ENCODE measurements around the gene PTPRN2. TPM values are rescaled to one million over a fixed set of nuclear protein-coding genes. Genes with fewer than 3 reads are reported as not detected.

Gene PTPRN2
- total and polyA plus RNA-seq, 9 of the 15 experiments (the other 6 are each of a cell fraction or from before 2014, with no cell fraction given) = not detected

GRCh38 chr7:157612664-157613561 lies 974.7 kb downstream of the PTPRN2 start:
- peaks cover 17% of the 10 kb centered on the region; the same call in 1 of the 2 replicates for H4K20me1 ChIP-seq (replicated peaks; ENCODE audit: control insufficient read depth, insufficient read depth, low read length)
- no peaks in the 10 kb centered on the region for H3K9me3 ChIP-seq (replicated peaks; ENCODE audit: control insufficient read depth, insufficient read depth, low read depth, low read length)
- WGBS (ENCODE audit: insufficient coverage, low coverage, missing lambda C conversion rate) = 24% methylated on average over 78 of the region's 79 CpGs
- peaks cover 80 to 97% of the 10 kb centered on the region in 2 experiments for H3K27me3 ChIP-seq (ENCODE audit: control insufficient read depth in 2 of 2, insufficient read depth in 2 of 2, low read length in 2 of 2)
- intact Hi-C loops (cut with micrococcal nuclease) (no loop called here), in situ Hi-C loops (cut with MboI) (no loop called here)
- no peak overlapping the region for H3K9ac ChIP-seq (ENCODE audit: insufficient read depth in 1 of 2, low read depth in 2 of 2, low read length in 2 of 2)
- ATAC-seq (peak; percentile 17; the same call in 1 of the 3 replicates), FAIRE-seq (no peak), DNase-seq (ENCODE audit: extremely low read depth in 1 of 4, low spot score in 3 of 4) (no peak)
- H3K4me2 ChIP-seq (ENCODE audit: insufficient read depth, low read length) = no peak overlapping the region
- H3K27ac ChIP-seq (ENCODE audit: extremely low read depth, low read depth, low read length) = no peak overlapping the region
- H3K9me1 ChIP-seq (ENCODE audit: control insufficient read depth, insufficient read depth, low read length) = no peaks in the 10 kb centered on the region
- H2AFZ ChIP-seq (ENCODE audit: low read depth, low read length) = peak overlapping the region; percentile 17; the same call in 1 of the 2 replicates
- CTCF ChIA-PET (ENCODE audit: low intra/inter-chr PET ratio) = no interaction called here
- H3K36me3 ChIP-seq (ENCODE audit: control insufficient read depth, insufficient read depth, low read length) = no peaks in the 10 kb centered on the region
- no peak overlapping the region for H3K4me3 ChIP-seq
- peaks cover 0 to 26% of the 10 kb centered on the region in 2 experiments; a peak in 1 of 5 replicates for H3K4me1 ChIP-seq (replicated peaks in 1 of 2; ENCODE audit: control insufficient read depth in 2 of 2, insufficient read depth in 2 of 2, low read length in 2 of 2)
- H3K79me2 ChIP-seq (ENCODE audit: control insufficient read depth, insufficient read depth, low read length) = no peaks in the 10 kb centered on the region
- POLR2A ChIA-PET = interaction anchor here (0.6 to 1.6 kb wide), 3 partner anchors 11 to 107 kb away, joined by 3 to 5 read pairs (median 4); no protein-coding TSS in a partner anchor
- no TSS peak for BruUV-seq (replicated peaks)
- peak in 1 of 2 experiments; percentile 27 for TF ChIP-seq E2F6 (IDR thresholded peaks at IDR 0.05; ENCODE audit: borderline replicate concordance in 1 of 2, extremely low read depth in 1 of 2, insufficient read depth in 1 of 2, insufficient read length in 1 of 2, low read depth in 1 of 2, low read length in 1 of 2, poor library complexity in 1 of 2, severe bottlenecking in 1 of 2)
- no peak for TF ChIP-seq SREBF1 (IDR thresholded peaks at IDR 0.05; ENCODE audit: borderline replicate concordance, low read depth, low read length)
- no peak for TF ChIP-seq MEF2D (tag; conservative IDR thresholded peaks at IDR 0.05; ENCODE audit: low read depth)
- no peak for TF ChIP-seq ZNF282 (CRISPR knock-in tag; IDR thresholded peaks at IDR 0.05)
- TF ChIP-seq NONO (IDR thresholded peaks at IDR 0.05; ENCODE audit: low read depth in 2 of 2, low read length in 1 of 2) = no peak
- no peak for TF ChIP-seq MAFG (tag; conservative IDR thresholded peaks at IDR 0.05)
- no peak for TF ChIP-seq ZNF449 (CRISPR knock-in tag; IDR thresholded peaks at IDR 0.05)
- TF ChIP-seq CUX1 (CRISPR knock-in tag; IDR thresholded peaks at IDR 0.05) = no peak
- no peak for TF ChIP-seq ELK1 (CRISPR knock-in tag; IDR thresholded peaks at IDR 0.05)
